Measurements from ENCODE around the gene EFNA5. TPM values are rescaled to one million over a fixed set of nuclear protein-coding genes. Genes with fewer than 3 reads are reported as not detected.

Gene EFNA5
- total RNA-seq, 1 donor from 2014 or later: 12.0 TPM

- Mint-ChIP-seq H3K36me3 (ENCODE audit: insufficient read depth) (no peaks in the 10 kb centered on the region), H3K4me1 (ENCODE audit: low read depth) (peaks cover 3% of the 10 kb centered on the region), H3K4me3 (ENCODE audit: low read depth) (no peak overlapping the region), H3K27me3 (peaks cover 3% of the 10 kb centered on the region), H3K9me3 (ENCODE audit: low read depth) (no peaks in the 10 kb centered on the region), H3K27ac (no peak overlapping the region)
- TF ChIP-seq CTCF (IDR thresholded peaks at IDR 0.05; ENCODE audit: unreplicated experiment): no peak
- no peak for DNase-seq (ENCODE audit: low spot score, unreplicated experiment)
These were observed 89.6 kb downstream of the EFNA5 start for GRCh38 chr5:107580889-107581820.

DNA sequence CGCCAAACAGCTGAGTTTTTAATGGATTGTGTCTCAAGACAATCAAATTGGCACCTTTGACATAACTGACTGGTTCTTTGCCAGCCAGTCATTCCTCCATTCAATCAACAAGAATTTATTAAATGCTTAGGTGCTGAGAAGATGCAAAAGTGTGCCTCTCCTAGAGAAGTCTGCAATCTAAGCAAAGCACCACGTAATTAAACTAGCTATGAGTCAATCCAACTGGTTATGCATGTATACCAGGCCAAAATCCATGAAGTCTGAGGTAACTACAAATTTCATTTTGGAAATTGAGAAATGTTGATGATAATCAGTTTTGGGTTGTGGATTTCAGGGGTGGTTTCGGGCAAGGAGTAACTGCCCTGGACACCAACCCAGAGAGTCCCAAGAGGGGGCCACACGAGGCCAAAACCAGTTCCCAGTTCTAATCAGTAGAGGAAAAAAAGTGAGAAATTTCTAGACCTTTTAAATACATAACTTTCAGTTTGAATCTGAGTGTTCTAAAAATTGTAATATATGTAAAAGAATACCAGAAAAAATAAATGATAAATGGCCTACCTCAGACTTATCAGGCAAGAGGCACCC is 92.6 kb downstream of the EFNA5 start:
- Mint-ChIP-seq H3K9me3 (ENCODE audit: low read depth) (no peaks in the 10 kb centered on the region), H3K36me3 (ENCODE audit: insufficient read depth) (no peaks in the 10 kb centered on the region), H3K27ac (no peak overlapping the region), H3K27me3 (peaks cover 16% of the 10 kb centered on the region), H3K4me1 (ENCODE audit: low read depth) (peaks cover 14% of the 10 kb centered on the region), H3K4me3 (ENCODE audit: low read depth) (no peak overlapping the region)
- no peak for DNase-seq (ENCODE audit: low spot score, unreplicated experiment)
- TF ChIP-seq CTCF (IDR thresholded peaks at IDR 0.05; ENCODE audit: unreplicated experiment): no peak

- Mint-ChIP-seq H3K9me3 (ENCODE audit: low read depth) (no peaks in the 10 kb centered on the region), H3K36me3 (ENCODE audit: insufficient read depth) (no peaks in the 10 kb centered on the region), H3K4me1 (ENCODE audit: low read depth) (peaks cover 17% of the 10 kb centered on the region), H3K27me3 (peaks cover 16% of the 10 kb centered on the region), H3K27ac (no peak overlapping the region), H3K4me3 (ENCODE audit: low read depth) (no peak overlapping the region)
- no peak for DNase-seq (ENCODE audit: low spot score, unreplicated experiment)
- no peak for TF ChIP-seq CTCF (IDR thresholded peaks at IDR 0.05; ENCODE audit: unreplicated experiment)
These were observed 93.3 kb downstream of the EFNA5 start for GRCh38 chr5:107577394-107577950.

GRCh38 chr5:107576736-107577393 is 93.9 kb downstream of the EFNA5 start:
- peaks cover 16% of the 10 kb centered on the region for H3K27me3 Mint-ChIP-seq
- no peak for DNase-seq (ENCODE audit: low spot score, unreplicated experiment)
- no peak for TF ChIP-seq CTCF (IDR thresholded peaks at IDR 0.05; ENCODE audit: unreplicated experiment)
- peaks cover 23% of the 10 kb centered on the region for H3K4me1 Mint-ChIP-seq (ENCODE audit: low read depth)
- H3K36me3 Mint-ChIP-seq (ENCODE audit: insufficient read depth): no peaks in the 10 kb centered on the region
- no peaks in the 10 kb centered on the region for H3K9me3 Mint-ChIP-seq (ENCODE audit: low read depth)
- H3K4me3 Mint-ChIP-seq (ENCODE audit: low read depth): no peak overlapping the region
- H3K27ac Mint-ChIP-seq: no peak overlapping the region

DNA sequence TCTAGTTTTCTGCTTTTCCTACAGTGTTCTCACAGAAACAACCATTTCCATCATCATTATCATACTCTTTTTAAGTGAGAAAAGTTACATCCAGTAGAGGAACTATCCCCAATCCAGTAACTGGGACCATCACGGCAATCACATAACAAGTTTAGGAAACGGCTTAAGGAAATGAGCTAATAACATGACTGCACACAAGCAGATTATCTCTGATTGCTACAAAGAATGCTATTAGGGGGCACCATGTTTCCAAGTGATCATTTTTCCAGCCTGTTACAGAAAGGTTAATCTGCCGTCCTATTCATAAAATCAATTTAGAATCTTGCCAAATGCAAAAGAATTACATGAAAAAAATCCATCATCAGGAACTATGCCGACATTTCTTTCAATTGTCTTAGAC is 94.6 kb downstream of the EFNA5 start:
- no peak for DNase-seq (ENCODE audit: low spot score, unreplicated experiment)
- no peaks in the 10 kb centered on the region for H3K9me3 Mint-ChIP-seq (ENCODE audit: low read depth)
- no peak overlapping the region for H3K4me3 Mint-ChIP-seq (ENCODE audit: low read depth)
- no peaks in the 10 kb centered on the region for H3K36me3 Mint-ChIP-seq (ENCODE audit: insufficient read depth)
- peaks cover 16% of the 10 kb centered on the region for H3K27me3 Mint-ChIP-seq
- peaks cover 30% of the 10 kb centered on the region for H3K4me1 Mint-ChIP-seq (ENCODE audit: low read depth)
- H3K27ac Mint-ChIP-seq: no peak overlapping the region
- TF ChIP-seq CTCF (IDR thresholded peaks at IDR 0.05; ENCODE audit: unreplicated experiment): no peak

Measured in progenitor cell of endocrine pancreas (in vitro differentiated cells).